SK-N-SH treated with all-trans-retinoic acid at 6 μM for 48 hours (cell line): Measurements from ENCODE around the gene GPR42.

ENCODE experiments used
- ATAC-seq: fragments of 200-7000 bp; cut with Tn5 transposase; 3 replicates; pipeline ENCODE4 v1.9.1; 2020; ENCODE audit warnings: mild to moderate bottlenecking, moderate library complexity
- ARNTL ChIP-seq: fragments of 450-650 bp; formaldehyde crosslinking; IDR thresholded peaks from 2 replicates; pipeline ENCODE4 v1.5.0; 2020; ENCODE audit warnings: low read depth, mild to moderate bottlenecking, moderate library complexity, borderline replicate concordance
- CREB5 ChIP-seq: fragments of 250-450 bp; sonication (Bioruptor Pico); IDR thresholded peaks from 2 replicates; pipeline ENCODE4 v1.5.1; 2020; ENCODE audit warnings: low read depth, mild to moderate bottlenecking, moderate library complexity
- CSDC2 ChIP-seq: fragments of 250-450 bp; sonication (Bioruptor Pico); IDR thresholded peaks from 2 replicates; pipeline ENCODE4 v1.5.0; 2020; ENCODE audit warnings: mild to moderate bottlenecking, moderate library complexity
- ESRRG ChIP-seq: fragments of 250-450 bp; sonication (Bioruptor Pico); IDR thresholded peaks from 2 replicates; pipeline ENCODE4 v1.6.1; 2021; ENCODE audit warnings: mild to moderate bottlenecking
- OSR1 ChIP-seq: fragments of 250-450 bp; sonication (Bioruptor Pico); IDR thresholded peaks from 2 replicates; pipeline ENCODE4 v1.8.0; 2022; ENCODE audit warnings: moderate library complexity, mild to moderate bottlenecking, inconsistent platforms
- PATZ1 ChIP-seq: fragments of 250-450 bp; sonication (Bioruptor Pico); IDR thresholded peaks from 2 replicates; pipeline ENCODE4 v1.8.0; 2020; ENCODE audit warnings: mild to moderate bottlenecking, moderate library complexity, borderline replicate concordance
- POU6F1 ChIP-seq: fragments of 250-450 bp; sonication (Bioruptor Pico); IDR thresholded peaks from 2 replicates; pipeline ENCODE4 v1.8.0; 2021; ENCODE audit warnings: low read depth, mild to moderate bottlenecking, moderate library complexity, borderline replicate concordance
- PPARA ChIP-seq: fragments of 250-450 bp; sonication (Bioruptor Pico); IDR thresholded peaks from 2 replicates; pipeline ENCODE4 v1.5.0; 2020; ENCODE audit warnings: mild to moderate bottlenecking, borderline replicate concordance
- RARB ChIP-seq: fragments of 250-450 bp; sonication (Bioruptor Pico); IDR thresholded peaks from 2 replicates; pipeline ENCODE4 v1.8.0; 2021; ENCODE audit warnings: mild to moderate bottlenecking, moderate library complexity
- SNAI2 ChIP-seq: fragments of 250-450 bp; sonication (Bioruptor Pico); IDR thresholded peaks from 2 replicates; pipeline ENCODE4 v1.5.0; 2020; ENCODE audit warnings: mild to moderate bottlenecking, moderate library complexity
- TCF4 ChIP-seq: fragments of 250-450 bp; sonication (Bioruptor Pico); IDR thresholded peaks from 2 replicates; pipeline ENCODE4 v1.8.0; 2021; ENCODE audit warnings: mild to moderate bottlenecking, moderate library complexity, borderline replicate concordance
- TOX ChIP-seq: fragments of 250-450 bp; sonication (Bioruptor Pico); IDR thresholded peaks from 2 replicates; pipeline ENCODE4 v1.8.0; 2021; ENCODE audit warnings: mild to moderate bottlenecking, moderate library complexity, borderline replicate concordance
- TSHZ2 ChIP-seq: fragments of 250-450 bp; sonication (Bioruptor Pico); IDR thresholded peaks from 2 replicates; pipeline ENCODE4 v1.5.0; 2020; ENCODE audit warnings: mild to moderate bottlenecking, moderate library complexity
- ZFP30 ChIP-seq: fragments of 450-650 bp; formaldehyde crosslinking; IDR thresholded peaks from 2 replicates; pipeline ENCODE4 v1.5.0; 2022; ENCODE audit warnings: mild to moderate bottlenecking, moderate library complexity
- ZNF8 ChIP-seq: fragments of 450-650 bp; formaldehyde crosslinking; IDR thresholded peaks from 2 replicates; pipeline ENCODE4 v1.5.0; 2020; ENCODE audit warnings: mild to moderate bottlenecking, moderate library complexity
- TF ChIP-seq, protein P1 (sequence below): fragments of 250-450 bp; sonication (Bioruptor Pico); IDR thresholded peaks from 2 replicates; pipeline ENCODE4 v1.5.1; 2021; ENCODE audit warnings: mild to moderate bottlenecking, moderate library complexity

GPR42 gene

DNA sequence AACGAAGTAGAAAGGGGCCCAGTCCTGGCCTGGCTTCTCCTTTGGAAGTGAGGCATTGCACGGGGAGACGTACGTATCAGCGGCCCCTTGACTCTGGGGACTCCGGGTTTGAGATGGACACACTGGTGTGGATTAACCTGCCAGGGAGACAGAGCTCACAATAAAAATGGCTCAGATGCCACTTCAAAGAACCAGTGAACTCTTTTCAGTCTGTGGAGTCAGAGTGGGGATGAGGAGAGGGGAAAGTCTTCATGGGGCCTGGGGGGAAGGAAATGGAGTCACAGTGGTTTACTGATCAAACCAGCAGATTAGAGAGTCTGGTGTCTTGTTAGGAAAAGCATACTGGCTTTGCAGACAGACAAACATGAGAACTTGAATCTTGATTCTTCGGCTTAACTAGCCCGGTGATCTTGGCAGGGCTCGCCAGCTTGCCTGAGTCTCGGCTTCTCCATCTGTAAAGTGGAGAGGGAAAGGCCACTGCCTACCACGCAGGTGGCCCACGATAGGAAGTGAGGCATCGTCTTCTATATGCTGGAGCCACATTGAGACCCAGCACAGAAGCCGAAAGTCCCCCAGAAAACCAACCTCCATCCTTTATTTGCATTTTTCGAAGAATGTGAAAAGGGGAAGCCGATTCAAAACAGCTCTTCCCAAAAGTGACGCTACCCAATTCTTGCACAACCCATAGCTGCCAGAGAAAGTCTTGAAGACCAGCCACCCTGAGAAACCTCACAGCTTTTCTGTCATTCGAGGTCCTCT lies 23.5 kb upstream of the GPR42 start, which contains the start of gene FFAR1:
Gene FFAR1, plus strand, starts transcription at position 732 of the 759 bp plus-strand sequence. CDS start 3,650 bp downstream, outside the sequence.
- TF ChIP-seq ESRRG (CRISPR knock-in tag) = no peak
- no peak for TF ChIP-seq ZFP30
- no peak for TF ChIP-seq POU6F1 (CRISPR knock-in tag)
- no peak for TF ChIP-seq CSDC2 (CRISPR knock-in tag)
- no peak for TF ChIP-seq TCF4
- TF ChIP-seq PPARA (CRISPR knock-in tag) = no peak
- TF ChIP-seq TOX (CRISPR knock-in tag) = no peak
- TF ChIP-seq, protein P1, sequence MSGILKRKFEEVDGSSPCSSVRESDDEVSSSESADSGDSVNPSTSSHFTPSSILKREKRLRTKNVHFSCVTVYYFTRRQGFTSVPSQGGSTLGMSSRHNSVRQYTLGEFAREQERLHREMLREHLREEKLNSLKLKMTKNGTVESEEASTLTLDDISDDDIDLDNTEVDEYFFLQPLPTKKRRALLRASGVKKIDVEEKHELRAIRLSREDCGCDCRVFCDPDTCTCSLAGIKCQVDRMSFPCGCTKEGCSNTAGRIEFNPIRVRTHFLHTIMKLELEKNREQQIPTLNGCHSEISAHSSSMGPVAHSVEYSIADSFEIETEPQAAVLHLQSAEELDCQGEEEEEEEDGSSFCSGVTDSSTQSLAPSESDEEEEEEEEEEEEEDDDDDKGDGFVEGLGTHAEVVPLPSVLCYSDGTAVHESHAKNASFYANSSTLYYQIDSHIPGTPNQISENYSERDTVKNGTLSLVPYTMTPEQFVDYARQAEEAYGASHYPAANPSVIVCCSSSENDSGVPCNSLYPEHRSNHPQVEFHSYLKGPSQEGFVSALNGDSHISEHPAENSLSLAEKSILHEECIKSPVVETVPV (CRISPR knock-in tag) = no peak
- no peak for TF ChIP-seq TSHZ2 (CRISPR knock-in tag)
- TF ChIP-seq PATZ1 (CRISPR knock-in tag) = no peak
- TF ChIP-seq CREB5 (CRISPR knock-in tag) = no peak
- TF ChIP-seq OSR1 (CRISPR knock-in tag) = no peak
- no peak for TF ChIP-seq ZNF8 (CRISPR knock-in tag)
- TF ChIP-seq ARNTL = no peak
- no peak for ATAC-seq

- ATAC-seq = no peak
Measured at GRCh38 chr19:35347930-35348298, 23.0 kb upstream of the GPR42 start.

More at GRCh38 chr19:35347930-35348298, 23.0 kb upstream of the GPR42 start:
- TF ChIP-seq RARB (no peak), PATZ1 (CRISPR knock-in tag) (no peak), CREB5 (CRISPR knock-in tag) (no peak), POU6F1 (CRISPR knock-in tag) (no peak), ZFP30 (no peak), TOX (CRISPR knock-in tag) (no peak), SNAI2 (no peak), ZNF8 (CRISPR knock-in tag) (no peak), ESRRG (CRISPR knock-in tag) (no peak)
- TF ChIP-seq, protein P1 (CRISPR knock-in tag) = no peak
